ENCODE measurements around the gene TXNDC5.

TXNDC5 gene

GRCh38 chr6:7883381-7883780 lies 27.2 kb downstream of the TXNDC5 start:
- ChIA-PET POLR2A (no interaction called here), CTCF (no interaction called here)
- Histone ChIP-seq H3K36me3 (ENCODE audit: control insufficient read depth in 2 of 2, insufficient read depth in 1 of 2, low read length in 2 of 2) (peaks cover 34 to 90% of the 10 kb centered on the region in 2 experiments; a peak in 2 of 3 replicates), H3K27ac (ENCODE audit: extremely low read depth, low read depth, low read length) (no peak overlapping the region), H3K4me1 (ENCODE audit: control insufficient read depth, insufficient read depth, low read length) (no peaks in the 10 kb centered on the region), H3K4me3 (ENCODE audit: low read depth, low read length) (no peak overlapping the region), H3K9me3 (ENCODE audit: control insufficient read depth, insufficient read depth, low read depth, low read length) (no peaks in the 10 kb centered on the region)
- TF ChIP-seq ZNF302 (tag by site-specific recombination; IDR thresholded peaks at IDR 0.05; ENCODE audit: low read depth) (no peak), SCRT1 (tag by site-specific recombination; IDR thresholded peaks at IDR 0.05; ENCODE audit: borderline replicate concordance) (no peak), ZNF274 (IDR thresholded peaks at IDR 0.05; ENCODE audit: low read length) (0 out of 2 replicates have a peak, but pooled peaks have one; percentile 20), ZNF274 (tag by site-specific recombination; IDR thresholded peaks at IDR 0.05; ENCODE audit: borderline replicate concordance) (no peak), GLIS1 (tag by site-specific recombination; IDR thresholded peaks at IDR 0.05) (no peak)

GRCh38 chr6:7882505-7883257 lies 27.9 kb downstream of the TXNDC5 start:
- TF ChIP-seq SP2 (tag by site-specific recombination; IDR thresholded peaks at IDR 0.05) (no peak), PBX3 (CRISPR knock-in tag; IDR thresholded peaks at IDR 0.05) (no peak), ZNF280D (tag by site-specific recombination; IDR thresholded peaks at IDR 0.05) (no peak), WT1 (tag by site-specific recombination; IDR thresholded peaks at IDR 0.05) (no peak), SP3 (tag by site-specific recombination; IDR thresholded peaks at IDR 0.05) (no peak), SETDB1 (IDR thresholded peaks at IDR 0.05; ENCODE audit: insufficient read length, low read length) (no peak), ZSCAN16 (tag by site-specific recombination; IDR thresholded peaks at IDR 0.05) (no peak), ZNF311 (tag by site-specific recombination; IDR thresholded peaks at IDR 0.05; ENCODE audit: borderline replicate concordance) (no peak), RBAK (tag by site-specific recombination; IDR thresholded peaks at IDR 0.05) (no peak), TCF7L2 (IDR thresholded peaks at IDR 0.05; ENCODE audit: borderline replicate concordance, low read depth, low read length) (no peak), ZNF248 (tag by site-specific recombination; IDR thresholded peaks at IDR 0.05) (no peak)
- TF ChIP-seq, protein P1, sequence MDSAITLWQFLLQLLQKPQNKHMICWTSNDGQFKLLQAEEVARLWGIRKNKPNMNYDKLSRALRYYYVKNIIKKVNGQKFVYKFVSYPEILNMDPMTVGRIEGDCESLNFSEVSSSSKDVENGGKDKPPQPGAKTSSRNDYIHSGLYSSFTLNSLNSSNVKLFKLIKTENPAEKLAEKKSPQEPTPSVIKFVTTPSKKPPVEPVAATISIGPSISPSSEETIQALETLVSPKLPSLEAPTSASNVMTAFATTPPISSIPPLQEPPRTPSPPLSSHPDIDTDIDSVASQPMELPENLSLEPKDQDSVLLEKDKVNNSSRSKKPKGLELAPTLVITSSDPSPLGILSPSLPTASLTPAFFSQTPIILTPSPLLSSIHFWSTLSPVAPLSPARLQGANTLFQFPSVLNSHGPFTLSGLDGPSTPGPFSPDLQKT (IDR thresholded peaks at IDR 0.05; ENCODE audit: borderline replicate concordance, low read depth, low read length) = no peak
- ChIA-PET CTCF (no interaction called here), POLR2A (no interaction called here)
- Histone ChIP-seq H3K27ac (ENCODE audit: extremely low read depth, low read depth, low read length) (no peak overlapping the region), H3K36me3 (ENCODE audit: control insufficient read depth in 2 of 2, insufficient read depth in 1 of 2, low read length in 2 of 2) (peaks cover 28 to 83% of the 10 kb centered on the region in 2 experiments; a peak in 2 of 3 replicates), H3K9me3 (ENCODE audit: control insufficient read depth, insufficient read depth, low read depth, low read length) (no peaks in the 10 kb centered on the region), H3K4me1 (ENCODE audit: control insufficient read depth, insufficient read depth, low read length) (no peaks in the 10 kb centered on the region), H3K4me3 (ENCODE audit: low read depth, low read length) (no peak overlapping the region)

Measured in HEK293 (cell line).